H9 (cell line): Measurements from ENCODE around the gene SLC4A3. TPM values are rescaled to one million over a fixed set of nuclear protein-coding genes. Genes with fewer than 3 reads are reported as not detected.

Experiments used
- DNase-seq: peaks from one replicate; pipeline ENCODE4 v3.0.0-alpha.2; 2017
- H2AFZ ChIP-seq: one replicate; pipeline ENCODE4 v1.6.1; 2013; ENCODE audit warnings: mild to moderate bottlenecking, low read length, control low read depth, moderate library complexity
- H2AK5ac ChIP-seq: 2 replicates; pipeline ENCODE4 v1.6.1; 2013; ENCODE audit warnings: low read length, control low read depth, mixed read lengths; ENCODE audit not compliant: insufficient read length
- H2BK120ac ChIP-seq: one replicate; pipeline ENCODE4 v1.6.1; 2013; ENCODE audit warnings: low read depth, mild to moderate bottlenecking, low read length, control low read depth, inconsistent platforms; ENCODE audit not compliant: poor library complexity, severe bottlenecking
- H2BK12ac ChIP-seq: 2 replicates; pipeline ENCODE4 v1.6.1; 2013; ENCODE audit warnings: low read length, control low read depth, mixed read lengths, low read depth; ENCODE audit not compliant: insufficient read length
- H2BK15ac ChIP-seq: 2 replicates; pipeline ENCODE4 v1.6.1; 2013; ENCODE audit warnings: low read depth, low read length, control low read depth
- H2BK20ac ChIP-seq: one replicate; pipeline ENCODE4 v1.6.1; 2013; ENCODE audit warnings: low read depth, mild to moderate bottlenecking, low read length, control low read depth, inconsistent platforms; ENCODE audit not compliant: poor library complexity, severe bottlenecking
- H2BK5ac ChIP-seq: 2 replicates; pipeline ENCODE4 v1.6.1; 2013; ENCODE audit warnings: low read length, control low read depth, mixed read lengths; ENCODE audit not compliant: insufficient read length
- H3K14ac ChIP-seq: 2 replicates; pipeline ENCODE4 v1.6.1; 2013; ENCODE audit warnings: low read length, control low read depth; ENCODE audit not compliant: insufficient read depth
- H3K18ac ChIP-seq: 2 replicates; pipeline ENCODE4 v1.6.1; 2013; ENCODE audit warnings: low read depth, mild to moderate bottlenecking, mixed read lengths, low read length, control low read depth; ENCODE audit not compliant: insufficient read length
- H3K23ac ChIP-seq: 2 replicates; pipeline ENCODE4 v1.6.1; 2013; ENCODE audit warnings: low read length, control low read depth, mixed read lengths, low read depth; ENCODE audit not compliant: insufficient read length
- H3K23me2 ChIP-seq: 2 replicates; pipeline ENCODE4 v1.6.1; 2013; ENCODE audit warnings: low read depth, mild to moderate bottlenecking, mixed read lengths, low read length, control low read depth; ENCODE audit not compliant: insufficient read length, poor library complexity, severe bottlenecking
- H3K27ac ChIP-seq: 2 replicates; pipeline ENCODE4 v1.5.1; 2013; ENCODE audit warnings: low read length, control low read depth, mixed read lengths, low read depth; ENCODE audit not compliant: insufficient read length
- H3K27me3 ChIP-seq: 2 replicates; pipeline ENCODE4 v1.6.1; 2013; ENCODE audit warnings: low read length, control low read depth, inconsistent platforms; ENCODE audit not compliant: insufficient read depth
- H3K4ac ChIP-seq: 2 replicates; pipeline ENCODE4 v1.6.1; 2013; ENCODE audit warnings: low read depth, mild to moderate bottlenecking, control low read depth, inconsistent platforms, low read length, moderate library complexity
- H3K4me1 ChIP-seq: 2 replicates; pipeline ENCODE4 v1.6.1; 2013; ENCODE audit warnings: low read length, control low read depth, inconsistent platforms; ENCODE audit not compliant: insufficient read depth
- H3K4me2 ChIP-seq: 2 replicates; pipeline ENCODE4 v1.6.1; 2013; ENCODE audit warnings: low read length, control low read depth, mixed read lengths; ENCODE audit not compliant: insufficient read length, insufficient read depth
- H3K56ac ChIP-seq: 2 replicates; pipeline ENCODE4 v1.6.1; 2013; ENCODE audit warnings: low read depth, mild to moderate bottlenecking, mixed read lengths, low read length, control low read depth; ENCODE audit not compliant: insufficient read length
- H3K79me1 ChIP-seq: 2 replicates; pipeline ENCODE4 v1.6.1; 2013; ENCODE audit warnings: low read depth, mild to moderate bottlenecking, moderate library complexity, low read length, control low read depth, inconsistent platforms; ENCODE audit not compliant: insufficient read depth, poor library complexity, severe bottlenecking
- H3K79me2 ChIP-seq: 2 replicates; pipeline ENCODE4 v1.6.1; 2013; ENCODE audit warnings: low read length, control low read depth, inconsistent platforms; ENCODE audit not compliant: insufficient read depth
- H3K9ac ChIP-seq: 2 replicates; pipeline ENCODE4 v1.6.1; 2013; ENCODE audit warnings: low read length, control low read depth, mixed read lengths; ENCODE audit not compliant: insufficient read length; ENCODE audit errors: extremely low read depth
- H3K9me3 ChIP-seq: one replicate; pipeline ENCODE4 v1.6.1; 2013; ENCODE audit warnings: low read depth, low read length, inconsistent platforms; ENCODE audit not compliant: control insufficient read depth
- H3T11ph ChIP-seq: one replicate; pipeline ENCODE4 v1.6.1; 2013; ENCODE audit warnings: mild to moderate bottlenecking, low read length, control low read depth, inconsistent platforms
- H4K20me1 ChIP-seq: one replicate; pipeline ENCODE4 v1.6.1; 2013; ENCODE audit not compliant: control insufficient read depth, insufficient read length, insufficient read depth
- H4K5ac ChIP-seq: 2 replicates; pipeline ENCODE4 v1.6.1; 2013; ENCODE audit warnings: low read depth, mild to moderate bottlenecking, mixed read lengths, low read length, control low read depth; ENCODE audit not compliant: insufficient read length
- H4K8ac ChIP-seq: replicated peaks from 2 replicates; pipeline ENCODE4 v1.6.1; 2013; ENCODE audit warnings: low read length, control low read depth, mixed read lengths, low read depth; ENCODE audit not compliant: insufficient read length
- H4K91ac ChIP-seq: 2 replicates; pipeline ENCODE4 v1.6.1; 2013; ENCODE audit warnings: low read depth, mild to moderate bottlenecking, moderate library complexity, mixed read lengths, low read length, control low read depth; ENCODE audit not compliant: insufficient read length
- H3K27ac Mint-ChIP-seq, 3 experiments: 2 replicates in 2 of 3; 3 replicates in 1 of 3; pipeline ENCODE4 v1.8.0; 2020 to 2021; ENCODE audit warnings: mixed read lengths in 3 of 3, mild to moderate bottlenecking in 1 of 3, moderate library complexity in 1 of 3
- H3K27me3 Mint-ChIP-seq: 2 replicates; pipeline ENCODE4 v1.8.0; 2021; ENCODE audit warnings: low read depth, mild to moderate bottlenecking, moderate library complexity, mixed read lengths
- H3K36me3 Mint-ChIP-seq, 3 experiments: 2 replicates in 2 of 3; 3 replicates in 1 of 3; pipeline ENCODE4 v1.8.0; 2020 to 2021; ENCODE audit warnings: low read depth in 3 of 3, mixed read lengths in 3 of 3; ENCODE audit not compliant: insufficient read depth in 1 of 3
- H3K4me1 Mint-ChIP-seq, 2 experiments: 2 replicates each; pipeline ENCODE4 v1.8.0; 2020; ENCODE audit warnings: mixed read lengths in 2 of 2
- H3K4me3 Mint-ChIP-seq, 2 experiments: 2 replicates in 1 of 2; 3 replicates in 1 of 2; pipeline ENCODE4 v1.8.0; 2020 to 2021; ENCODE audit warnings: mild to moderate bottlenecking in 2 of 2, mixed read lengths in 2 of 2, moderate library complexity in 1 of 2
- H3K9me3 Mint-ChIP-seq, 2 experiments: 2 replicates in 1 of 2; 3 replicates in 1 of 2; pipeline ENCODE4 v1.8.0; 2020; ENCODE audit warnings: mild to moderate bottlenecking in 2 of 2, mixed read lengths in 2 of 2, moderate library complexity in 1 of 2
- CTCF ChIP-seq: fragments of 200-600 bp; sonication (generic); conservative IDR thresholded peaks from 3 replicates; pipeline ENCODE4 v1.8.0; 2021; ENCODE audit warnings: antibody characterized with exemption, mild to moderate bottlenecking
- WGBS: extraction: QIAGEN DNeasy Blood & Tissue Kit; methylation state at CpG from one replicate; pipeline ENCODE4 v1.1.7; 2013; ENCODE audit warnings: missing lambda C conversion rate, low lambda C conversion rate, mixed read lengths; ENCODE audit not compliant: insufficient read length; ENCODE audit errors: extremely low coverage; 5-methylcytosine and 5-hydroxymethylcytosine counted together
- total RNA-seq: library from RNA; stranded (reverse); gene quantifications from 2 replicates; pipeline ENCODE4 v1.2.1, GENCODE V29; 2021

Gene SLC4A3
- total RNA-seq, 1 experiment from 2014 or later = 11.1 TPM

- Histone ChIP-seq H3K9ac (no peak overlapping the region), H2BK15ac (no peak overlapping the region), H3T11ph (no peak overlapping the region), H3K4ac (no peak overlapping the region), H2BK120ac (no peak overlapping the region), H3K18ac (no peak overlapping the region), H3K79me1 (no peaks in the 10 kb centered on the region), H3K4me2 (no peak overlapping the region), H2BK20ac (no peak overlapping the region), H3K79me2 (no peaks in the 10 kb centered on the region), H2AK5ac (no peak overlapping the region), H2BK5ac (no peak overlapping the region), H4K20me1 (no peaks in the 10 kb centered on the region), H3K4me1 (0 out of 2 replicates have a peak, but pooled peaks cover 3% of the 10 kb centered on the region), H4K91ac (no peak overlapping the region), H3K14ac (no peak overlapping the region), H3K9me3 (no peaks in the 10 kb centered on the region), H3K27me3 (no peaks in the 10 kb centered on the region), H2BK12ac (no peak overlapping the region), H3K27ac (no peak overlapping the region), H2AFZ (no peak overlapping the region), H3K23me2 (no peaks in the 10 kb centered on the region), H4K8ac (no peak overlapping the region), H4K5ac (no peak overlapping the region), H3K56ac (no peak overlapping the region), H3K23ac (no peak overlapping the region)
- TF ChIP-seq CTCF = no peak
- H3K4me1 Mint-ChIP-seq = peaks cover 6 to 17% of the 10 kb centered on the region in 2 experiments
- H3K27ac Mint-ChIP-seq = peak overlapping the region in 1 of 3 experiments; percentile 77; a peak in 1 of 7 replicates
- no peak for DNase-seq
- H3K9me3 Mint-ChIP-seq = no peaks in the 10 kb centered on the region; a peak in 1 of 5 replicates
- WGBS = no CpG with 5 or more reads among the region's 16 CpGs
- H3K36me3 Mint-ChIP-seq = peaks cover 0 to 12% (median 6%) of the 10 kb centered on the region in 3 experiments; a peak in 5 of 7 replicates
- H3K27me3 Mint-ChIP-seq = peaks cover 17% of the 10 kb centered on the region
- H3K4me3 Mint-ChIP-seq = peak overlapping the region in 1 of 2 experiments; percentile 57; a peak in 1 of 5 replicates
These were observed 1.8 kb downstream of the SLC4A3 start for GRCh38 chr2:219628986-219629901.
